HepG2 (cell line): Measurements from ENCODE around the gene CNNM3. TPM values are rescaled to one million over a fixed set of nuclear protein-coding genes. Genes with fewer than 3 reads are reported as not detected.

Experiments
- CBX2 ChIP-seq, 2 experiments: fragments of 200-600 bp in 1 of 2; sonication (generic); formaldehyde crosslinking in 1 of 2; IDR thresholded peaks; 2 replicates each; pipeline versions ENCODE4 v1.7.0 to v1.8.1; 2018 to 2022; ENCODE audit warnings: low read depth in 2 of 2, low read length in 1 of 2, mild to moderate bottlenecking in 1 of 2, missing genetic modification reagents in 1 of 2
- CC2D1A ChIP-seq: sonication (generic); formaldehyde crosslinking; IDR thresholded peaks from 2 replicates; pipeline ENCODE4 v1.8.1; 2023; ENCODE audit warnings: mild to moderate bottlenecking, missing genetic modification reagents
- FOXA1 ChIP-seq, 2 experiments: fragments of 450-650 bp in 1 of 2; sonication (generic) in 1 of 2; formaldehyde crosslinking in 1 of 2; IDR thresholded peaks; 2 replicates each; pipeline versions ENCODE4 v1.4.0 to v1.6.1; 2016 to 2020; ENCODE audit warnings: missing genetic modification reagents in 1 of 2
- HDAC6 ChIP-seq: fragments of 200-600 bp; sonication (generic); IDR thresholded peaks from 2 replicates; pipeline ENCODE4 v1.7.0; 2017; ENCODE audit warnings: mild to moderate bottlenecking, antibody characterized with exemption, low read length, low read depth
- IRX3 ChIP-seq: sonication (generic); formaldehyde crosslinking; IDR thresholded peaks from 2 replicates; pipeline ENCODE4 v1.8.1; 2023; ENCODE audit warnings: mild to moderate bottlenecking, low read depth, missing genetic modification reagents, borderline replicate concordance
- KAT2B ChIP-seq: fragments of 150-350 bp; IDR thresholded peaks from 2 replicates; pipeline ENCODE4 v1.6.1; 2014; ENCODE audit warnings: low read depth, low read length, borderline replicate concordance
- MBD4 ChIP-seq: IDR thresholded peaks from 2 replicates; pipeline ENCODE4 v1.6.1; 2012; ENCODE audit warnings: low read length, inconsistent platforms, borderline replicate concordance
- MTF1 ChIP-seq: sonication (generic); formaldehyde crosslinking; IDR thresholded peaks from 2 replicates; pipeline ENCODE4 v1.5.0; 2020; ENCODE audit warnings: missing genetic modification reagents
- MXD1 ChIP-seq: sonication (generic); formaldehyde crosslinking; IDR thresholded peaks from 2 replicates; pipeline ENCODE4 v1.4.0; 2020; ENCODE audit warnings: mild to moderate bottlenecking, missing genetic modification reagents
- POLR2AphosphoS5 ChIP-seq: IDR thresholded peaks from 2 replicates; pipeline ENCODE4 v1.6.1; 2012; ENCODE audit warnings: low read depth, low read length
- RFX3 ChIP-seq: IDR thresholded peaks from 2 replicates; pipeline ENCODE4 v1.6.1; 2016; ENCODE audit warnings: missing biosample characterization, missing genetic modification reagents
- RFXAP ChIP-seq: sonication (generic); formaldehyde crosslinking; IDR thresholded peaks from 2 replicates; pipeline ENCODE4 v1.4.0; 2020; ENCODE audit warnings: missing genetic modification reagents, borderline replicate concordance
- SP2 ChIP-seq: sonication (generic); formaldehyde crosslinking; IDR thresholded peaks from 2 replicates; pipeline ENCODE4 v1.5.1; 2020; ENCODE audit warnings: mild to moderate bottlenecking, missing genetic modification reagents
- TBX2 ChIP-seq: sonication (generic); formaldehyde crosslinking; IDR thresholded peaks from 2 replicates; pipeline ENCODE4 v1.5.0; 2020; ENCODE audit warnings: missing genetic modification reagents, mild to moderate bottlenecking, borderline replicate concordance
- YEATS4 ChIP-seq: sonication (generic); formaldehyde crosslinking; IDR thresholded peaks from 2 replicates; pipeline ENCODE4 v1.4.0; 2020; ENCODE audit warnings: missing genetic modification reagents, borderline replicate concordance
- ZNF501 ChIP-seq: sonication (generic); formaldehyde crosslinking; IDR thresholded peaks from 2 replicates; pipeline ENCODE4 v1.5.1; 2020; ENCODE audit warnings: mild to moderate bottlenecking, moderate library complexity, missing genetic modification reagents
- polyA plus RNA-seq, 8 experiments: library from polyadenylated mRNA; depleted of rRNA in 3 of 8; stranded (reverse) in 7 of 8; unstranded in 1 of 8; fragments of >200 nt; fragmentation: Illumina TruSeq in 4 of 8; extraction: Trizol in 4 of 8; gene quantifications; 2 replicates each; pipeline versions ENCODE4 v1.2.1 to v1.2.3, GENCODE V29; 2011 to 2016; ENCODE audit warnings: low read depth in 4 of 8, missing spikeins in 1 of 8, mixed read lengths in 1 of 8; ENCODE audit not compliant: insufficient read depth in 1 of 8
- total RNA-seq, 5 experiments: library from RNA; depleted of rRNA; stranded (reverse); fragments of >200 nt; fragmentation: Illumina TruSeq; extraction: Trizol; gene quantifications; 2 replicates each; pipeline ENCODE4 v1.2.3, GENCODE V29; 2016; ENCODE audit warnings: low read depth in 1 of 5
- TF ChIP-seq, protein P1 (sequence below): sonication (generic); formaldehyde crosslinking; IDR thresholded peaks from 2 replicates; pipeline ENCODE4 v1.4.0; 2020; ENCODE audit warnings: missing genetic modification reagents
- TF ChIP-seq, protein P2 (sequence below): sonication (generic); formaldehyde crosslinking; IDR thresholded peaks from 2 replicates; pipeline ENCODE4 v1.5.0; 2020; ENCODE audit warnings: mild to moderate bottlenecking, missing genetic modification reagents
- TF ChIP-seq, protein P3 (sequence below): sonication (generic); formaldehyde crosslinking; IDR thresholded peaks from 2 replicates; pipeline ENCODE4 v1.4.0; 2020; ENCODE audit warnings: missing genetic modification reagents
- TF ChIP-seq, protein P4 (sequence below): sonication (generic); formaldehyde crosslinking; conservative IDR thresholded peaks from 2 replicates; pipeline ENCODE4 v1.5.0; 2020; ENCODE audit warnings: missing genetic modification reagents

Gene CNNM3
- total and polyA plus RNA-seq, 2 of the 13 experiments (the other 11 are each of a cell fraction or from before 2014, with no cell fraction given) = 21.2 to 27.9 TPM

DNA sequence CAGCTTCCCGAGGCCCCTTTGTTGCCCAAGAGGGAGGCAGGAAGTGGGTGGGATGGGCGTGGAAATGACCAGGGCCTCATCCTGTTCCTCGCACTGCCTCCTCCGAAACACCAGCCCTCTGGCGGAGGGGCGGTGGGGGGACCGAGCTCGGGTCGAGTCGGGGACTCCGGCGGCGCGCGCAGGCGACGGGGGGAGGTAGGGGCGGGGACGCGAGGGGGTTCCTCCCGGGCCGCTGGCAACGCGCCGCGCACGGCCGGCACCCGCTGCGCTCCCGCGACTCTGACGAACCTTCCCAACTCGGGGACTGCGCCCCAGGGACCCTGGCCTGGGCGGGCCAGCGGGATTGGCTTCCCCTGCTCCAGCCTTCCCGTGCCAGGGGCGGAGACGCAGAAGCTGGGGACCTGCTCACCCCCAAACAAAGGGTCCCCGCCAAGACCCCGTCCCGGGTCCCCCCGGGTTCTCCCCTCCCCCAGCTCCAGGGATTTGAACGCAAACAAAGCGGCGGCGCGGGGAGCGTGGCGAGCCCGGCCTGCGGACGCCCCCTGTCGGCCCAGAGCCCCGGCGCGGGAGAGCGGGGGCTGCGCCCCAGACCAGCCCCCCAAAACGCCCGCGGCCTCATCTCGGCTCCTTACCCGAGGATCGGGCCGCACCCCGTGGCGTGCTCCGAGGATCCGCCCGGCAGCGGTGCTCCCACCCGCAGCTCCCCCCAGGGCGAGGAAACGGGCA, 52.6 kb downstream of the CNNM3 start (continued):
- TF ChIP-seq, protein P1, sequence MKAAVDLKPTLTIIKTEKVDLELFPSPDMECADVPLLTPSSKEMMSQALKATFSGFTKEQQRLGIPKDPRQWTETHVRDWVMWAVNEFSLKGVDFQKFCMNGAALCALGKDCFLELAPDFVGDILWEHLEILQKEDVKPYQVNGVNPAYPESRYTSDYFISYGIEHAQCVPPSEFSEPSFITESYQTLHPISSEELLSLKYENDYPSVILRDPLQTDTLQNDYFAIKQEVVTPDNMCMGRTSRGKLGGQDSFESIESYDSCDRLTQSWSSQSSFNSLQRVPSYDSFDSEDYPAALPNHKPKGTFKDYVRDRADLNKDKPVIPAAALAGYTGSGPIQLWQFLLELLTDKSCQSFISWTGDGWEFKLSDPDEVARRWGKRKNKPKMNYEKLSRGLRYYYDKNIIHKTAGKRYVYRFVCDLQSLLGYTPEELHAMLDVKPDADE = peak; percentile 19; the same call in 1 of the 2 replicates
- TF ChIP-seq POLR2AphosphoS5 = peak; percentile 91
- no peak for TF ChIP-seq IRX3 (CRISPR knock-in tag)
- no peak for TF ChIP-seq ZNF501
- TF ChIP-seq KAT2B = no peak
- TF ChIP-seq RFX3 (CRISPR knock-in tag) = no peak
- 0 out of 2 replicates have a peak, but pooled peaks have one; percentile 45 for TF ChIP-seq TBX2 (CRISPR knock-in tag)
- no peak for TF ChIP-seq SP2 (CRISPR knock-in tag)
- peak; percentile 4 for TF ChIP-seq MXD1 (CRISPR knock-in tag)
- TF ChIP-seq CC2D1A = no peak
- TF ChIP-seq, protein P2, sequence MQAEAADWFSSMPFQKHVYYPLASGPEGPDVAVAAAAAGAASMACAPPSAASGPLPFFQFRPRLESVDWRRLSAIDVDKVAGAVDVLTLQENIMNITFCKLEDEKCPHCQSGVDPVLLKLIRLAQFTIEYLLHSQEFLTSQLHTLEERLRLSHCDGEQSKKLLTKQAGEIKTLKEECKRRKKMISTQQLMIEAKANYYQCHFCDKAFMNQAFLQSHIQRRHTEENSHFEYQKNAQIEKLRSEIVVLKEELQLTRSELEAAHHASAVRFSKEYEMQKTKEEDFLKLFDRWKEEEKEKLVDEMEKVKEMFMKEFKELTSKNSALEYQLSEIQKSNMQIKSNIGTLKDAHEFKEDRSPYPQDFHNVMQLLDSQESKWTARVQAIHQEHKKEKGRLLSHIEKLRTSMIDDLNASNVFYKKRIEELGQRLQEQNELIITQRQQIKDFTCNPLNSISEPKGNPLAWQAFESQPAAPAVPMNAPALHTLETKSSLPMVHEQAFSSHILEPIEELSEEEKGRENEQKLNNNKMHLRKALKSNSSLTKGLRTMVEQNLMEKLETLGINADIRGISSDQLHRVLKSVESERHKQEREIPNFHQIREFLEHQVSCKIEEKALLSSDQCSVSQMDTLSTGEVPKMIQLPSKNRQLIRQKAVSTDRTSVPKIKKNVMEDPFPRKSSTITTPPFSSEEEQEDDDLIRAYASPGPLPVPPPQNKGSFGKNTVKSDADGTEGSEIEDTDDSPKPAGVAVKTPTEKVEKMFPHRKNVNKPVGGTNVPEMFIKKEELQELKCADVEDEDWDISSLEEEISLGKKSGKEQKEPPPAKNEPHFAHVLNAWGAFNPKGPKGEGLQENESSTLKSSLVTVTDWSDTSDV (CRISPR knock-in tag) = no peak; the same call in 1 of the 2 replicates
- TF ChIP-seq RFXAP = peak; percentile 9; the same call in 1 of the 2 replicates
- no peak for TF ChIP-seq MBD4
- TF ChIP-seq FOXA1 (IDR thresholded peaks at IDR 0.05) = no peak
- TF ChIP-seq FOXA1 (CRISPR knock-in tag; IDR thresholded peaks at IDR 0.05) = peak; percentile 29; the same call in 1 of the 2 replicates
- TF ChIP-seq, protein P3, sequence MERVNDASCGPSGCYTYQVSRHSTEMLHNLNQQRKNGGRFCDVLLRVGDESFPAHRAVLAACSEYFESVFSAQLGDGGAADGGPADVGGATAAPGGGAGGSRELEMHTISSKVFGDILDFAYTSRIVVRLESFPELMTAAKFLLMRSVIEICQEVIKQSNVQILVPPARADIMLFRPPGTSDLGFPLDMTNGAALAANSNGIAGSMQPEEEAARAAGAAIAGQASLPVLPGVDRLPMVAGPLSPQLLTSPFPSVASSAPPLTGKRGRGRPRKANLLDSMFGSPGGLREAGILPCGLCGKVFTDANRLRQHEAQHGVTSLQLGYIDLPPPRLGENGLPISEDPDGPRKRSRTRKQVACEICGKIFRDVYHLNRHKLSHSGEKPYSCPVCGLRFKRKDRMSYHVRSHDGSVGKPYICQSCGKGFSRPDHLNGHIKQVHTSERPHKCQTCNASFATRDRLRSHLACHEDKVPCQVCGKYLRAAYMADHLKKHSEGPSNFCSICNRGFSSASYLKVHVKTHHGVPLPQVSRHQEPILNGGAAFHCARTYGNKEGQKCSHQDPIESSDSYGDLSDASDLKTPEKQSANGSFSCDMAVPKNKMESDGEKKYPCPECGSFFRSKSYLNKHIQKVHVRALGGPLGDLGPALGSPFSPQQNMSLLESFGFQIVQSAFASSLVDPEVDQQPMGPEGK (CRISPR knock-in tag) = peak; percentile 91
- 0 out of 2 replicates have a peak, but pooled peaks have one; percentile 34 for TF ChIP-seq MTF1
- TF ChIP-seq, protein P4, sequence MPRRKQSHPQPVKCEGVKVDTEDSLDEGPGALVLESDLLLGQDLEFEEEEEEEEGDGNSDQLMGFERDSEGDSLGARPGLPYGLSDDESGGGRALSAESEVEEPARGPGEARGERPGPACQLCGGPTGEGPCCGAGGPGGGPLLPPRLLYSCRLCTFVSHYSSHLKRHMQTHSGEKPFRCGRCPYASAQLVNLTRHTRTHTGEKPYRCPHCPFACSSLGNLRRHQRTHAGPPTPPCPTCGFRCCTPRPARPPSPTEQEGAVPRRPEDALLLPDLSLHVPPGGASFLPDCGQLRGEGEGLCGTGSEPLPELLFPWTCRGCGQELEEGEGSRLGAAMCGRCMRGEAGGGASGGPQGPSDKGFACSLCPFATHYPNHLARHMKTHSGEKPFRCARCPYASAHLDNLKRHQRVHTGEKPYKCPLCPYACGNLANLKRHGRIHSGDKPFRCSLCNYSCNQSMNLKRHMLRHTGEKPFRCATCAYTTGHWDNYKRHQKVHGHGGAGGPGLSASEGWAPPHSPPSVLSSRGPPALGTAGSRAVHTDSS = no peak
- no peak for TF ChIP-seq CBX2 (IDR thresholded peaks at IDR 0.05; ENCODE audit: low read depth, low read length)
- no peak for TF ChIP-seq CBX2 (CRISPR knock-in tag; IDR thresholded peaks at IDR 0.05; ENCODE audit: low read depth)
- TF ChIP-seq HDAC6 = no peak
- peak; percentile 86 for TF ChIP-seq YEATS4 (CRISPR knock-in tag)
